NOMO-1 treated with DMSO at 0.1 percent for 48 hours (cell line): ENCODE measurements around the gene TMEM121B.

Source experiments
- DNase-seq: peaks from one replicate; lab custom pipeline; 2025; ENCODE audit not compliant: unreplicated experiment; lab: John Stamatoyannopoulos, UW

The TMEM121B gene

DNA sequence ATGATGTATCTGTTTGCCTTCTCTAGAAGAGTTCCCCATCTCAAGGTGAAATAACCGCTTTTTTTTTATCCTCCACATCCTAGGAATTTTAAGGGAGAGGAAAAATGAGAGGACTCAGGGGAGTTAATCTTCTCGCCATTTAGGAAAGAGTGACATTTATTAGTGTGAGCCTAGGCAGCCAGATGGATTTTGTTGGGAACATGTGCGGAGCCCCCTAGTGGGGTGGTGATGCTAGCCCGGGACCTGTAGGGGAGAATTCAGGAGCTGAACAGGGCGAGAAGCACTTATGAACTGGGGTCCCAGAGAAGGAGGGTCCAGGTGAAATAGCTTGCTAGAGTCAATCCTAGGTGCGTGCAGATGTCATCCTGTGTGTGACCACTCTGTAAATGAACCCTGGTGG is 25.6 kb downstream of the TMEM121B start:
- DNase-seq: no peak

DNA sequence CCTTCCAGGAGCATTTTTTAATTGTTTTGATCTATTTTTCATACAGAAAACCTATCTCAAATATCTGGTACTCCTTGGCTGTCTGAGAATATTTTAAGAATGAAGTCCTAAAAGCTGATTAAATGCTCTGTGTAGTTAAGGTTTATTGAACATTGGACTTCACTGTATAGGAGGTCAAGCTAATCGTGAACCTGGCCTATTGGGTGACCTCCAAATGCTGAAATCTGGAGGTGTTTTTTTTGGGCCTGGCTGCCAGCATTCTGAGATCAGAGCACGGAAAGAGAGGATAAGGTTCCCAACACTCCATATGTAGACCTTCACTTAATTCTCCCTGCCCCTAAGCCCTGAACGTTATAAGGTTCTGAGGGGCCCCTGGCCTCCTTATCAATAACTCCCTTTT is 28.1 kb downstream of the TMEM121B start:
- DNase-seq: no peak

GRCh38 chr22:17091851-17092250 is 29.3 kb downstream of the TMEM121B start:
- no peak for DNase-seq

GRCh38 chr22:17090550-17090949 is 30.6 kb downstream of the TMEM121B start:
- no peak for DNase-seq

DNA sequence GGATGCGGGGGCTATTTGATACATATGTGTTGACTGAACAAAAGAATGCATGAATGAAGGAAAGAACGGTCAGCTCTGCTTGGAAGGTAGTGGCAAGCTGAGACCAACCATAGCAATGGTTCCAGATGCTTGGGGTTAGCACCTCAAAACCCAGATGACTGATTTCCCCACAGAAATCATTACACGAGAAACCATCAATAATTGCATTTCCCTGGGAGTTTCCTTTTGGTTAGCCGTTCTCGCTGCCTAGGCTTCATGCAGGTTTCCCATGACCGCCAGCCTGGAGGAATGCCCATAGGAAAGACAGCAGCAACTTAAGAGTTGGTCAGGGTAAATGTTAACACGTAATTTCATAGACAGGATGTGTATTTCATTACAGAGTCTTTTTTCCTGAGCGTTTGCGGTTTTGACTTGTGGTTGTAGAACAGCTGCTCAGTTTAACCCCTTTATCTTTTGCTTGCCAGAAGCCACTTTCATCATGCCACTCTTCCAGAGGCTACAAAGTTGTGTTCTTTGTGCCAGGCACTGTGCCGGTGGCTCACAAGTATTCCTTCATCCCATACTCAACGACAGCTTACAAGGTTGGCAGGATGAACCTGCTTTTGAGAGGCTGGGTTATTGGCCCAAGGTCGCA is 33.5 kb downstream of the TMEM121B start:
- DNase-seq: peak; percentile 82

- no peak for DNase-seq
These were observed 34.2 kb downstream of the TMEM121B start for GRCh38 chr22:17086788-17087497.

DNA sequence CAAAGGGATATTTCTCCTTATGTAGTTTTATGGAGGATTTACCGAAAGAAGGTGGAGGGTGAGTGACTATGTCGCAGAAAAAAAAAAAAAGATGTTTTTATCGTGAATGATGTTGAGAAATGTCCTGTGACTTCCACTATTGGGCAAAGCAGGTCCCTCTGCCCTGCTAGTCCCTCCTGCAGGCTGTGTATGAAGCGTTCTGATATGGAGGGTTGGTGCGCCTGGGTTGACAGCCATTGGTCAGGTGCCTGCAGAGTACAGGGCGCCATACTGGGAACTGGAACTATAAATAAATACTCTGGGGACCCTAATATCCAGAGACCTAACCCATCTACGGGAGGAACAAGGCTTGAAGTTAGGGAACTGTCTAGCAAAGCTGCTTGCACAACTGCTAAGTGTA is 34.9 kb downstream of the TMEM121B start:
- DNase-seq: peak; percentile 61

DNA sequence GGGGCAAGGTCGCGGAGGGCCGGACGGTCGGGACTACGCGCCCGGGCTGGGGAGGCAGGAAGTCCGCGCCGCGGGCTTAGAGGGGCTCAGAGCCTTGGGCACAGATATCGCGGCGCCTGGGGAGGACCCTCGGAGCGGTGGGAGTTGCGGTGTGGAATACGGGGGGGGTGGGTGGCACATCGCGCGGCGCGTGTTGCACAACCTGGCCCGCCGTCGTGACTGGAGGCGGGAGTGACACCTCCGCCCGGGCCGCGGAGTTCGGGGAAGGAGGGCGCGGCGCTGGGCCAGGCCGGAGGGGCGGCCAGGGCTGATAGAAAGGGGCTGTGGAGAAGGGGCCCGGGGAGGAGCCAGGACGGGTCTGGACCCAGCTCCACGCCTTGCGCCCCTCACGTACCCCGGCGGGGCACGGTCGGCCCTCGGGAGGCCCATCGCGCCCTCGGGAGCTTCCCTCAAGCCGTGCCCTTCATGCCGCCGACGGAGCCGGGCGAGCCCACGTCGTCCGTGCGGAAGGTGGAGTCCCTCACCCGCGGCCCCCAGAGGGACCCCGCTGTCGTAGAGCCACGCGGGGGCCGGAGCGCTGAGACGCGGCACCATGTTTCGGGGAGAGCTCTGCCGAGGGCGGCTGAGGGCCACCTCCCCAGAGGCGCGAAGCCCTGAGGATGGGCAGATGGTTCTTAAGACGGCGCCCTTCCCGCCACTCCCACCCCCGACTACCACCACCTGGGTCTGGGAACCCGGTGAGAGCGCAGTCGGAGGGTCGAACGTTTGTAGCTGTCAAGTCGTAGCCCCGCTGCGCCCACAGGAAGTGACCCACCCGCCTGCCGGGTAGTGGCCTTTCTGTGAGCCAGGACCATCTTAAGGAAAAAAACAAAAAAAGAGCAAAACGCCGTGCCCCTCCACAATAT is 35.6 kb downstream of the TMEM121B start:
- no peak for DNase-seq

GRCh38 chr22:17084554-17085276 is 36.4 kb downstream of the TMEM121B start, which contains the start of gene IL17RA:
Gene IL17RA, plus strand, starts transcription at chr22:17085000. Its CDS starts 92 bp downstream, at chr22:17085092.
- DNase-seq: peak; percentile 92

DNA sequence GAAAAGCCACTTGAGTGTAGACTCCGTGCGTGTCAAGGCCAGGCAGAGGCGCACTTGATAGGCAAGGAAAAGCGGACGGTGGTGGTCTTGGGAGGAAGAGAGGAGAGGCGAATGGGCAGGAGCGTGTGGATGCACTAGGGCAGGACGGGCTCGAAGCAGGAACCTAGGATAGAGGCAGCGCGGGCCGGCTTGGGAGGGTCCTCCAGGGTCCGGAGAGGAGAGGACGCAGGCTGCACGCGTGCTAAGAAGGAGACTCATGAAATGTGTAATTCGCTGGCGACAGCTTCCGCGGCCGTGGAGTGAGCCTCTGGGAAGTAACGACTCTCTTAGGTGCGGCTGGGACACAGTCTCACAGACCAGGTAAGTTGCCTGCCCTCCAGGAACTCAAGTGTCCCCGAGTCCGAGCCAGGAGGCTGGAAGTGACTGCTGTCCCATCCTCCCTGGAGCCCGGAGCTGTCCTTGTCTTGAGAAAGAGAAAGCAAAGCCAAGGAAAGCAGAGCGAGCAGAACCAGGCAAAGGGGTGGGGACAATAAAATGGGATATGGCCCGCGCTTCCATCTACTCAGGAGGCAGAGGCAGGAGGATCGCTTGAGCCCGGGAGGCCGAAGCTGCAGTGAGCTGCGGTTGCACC is 37.2 kb downstream of the TMEM121B start:
- DNase-seq: no peak

DNA sequence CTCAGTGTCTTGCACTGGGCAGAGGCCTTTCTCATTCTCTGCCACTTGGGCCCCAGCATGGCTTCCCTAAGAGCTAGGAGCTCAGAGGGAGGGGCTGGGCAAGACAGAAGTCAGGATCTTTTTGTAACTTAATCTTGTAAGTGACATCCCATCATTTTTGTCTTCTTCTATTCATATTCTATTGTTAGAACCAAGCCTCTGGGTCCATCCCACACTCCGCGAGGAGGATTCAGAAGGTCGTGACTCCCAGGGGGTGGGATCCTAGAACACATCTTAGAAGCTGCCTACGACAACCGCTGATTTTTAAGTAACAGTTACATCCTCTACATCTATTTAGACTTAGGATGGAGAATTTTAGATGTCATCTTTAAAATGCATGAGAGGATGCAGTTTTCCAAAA is 37.9 kb downstream of the TMEM121B start:
- DNase-seq: no peak

- DNase-seq: no peak
These were observed 41.6 kb downstream of the TMEM121B start for GRCh38 chr22:17079572-17079971.

- DNase-seq: no peak
These were observed 43.9 kb downstream of the TMEM121B start for GRCh38 chr22:17077255-17077654.

DNA sequence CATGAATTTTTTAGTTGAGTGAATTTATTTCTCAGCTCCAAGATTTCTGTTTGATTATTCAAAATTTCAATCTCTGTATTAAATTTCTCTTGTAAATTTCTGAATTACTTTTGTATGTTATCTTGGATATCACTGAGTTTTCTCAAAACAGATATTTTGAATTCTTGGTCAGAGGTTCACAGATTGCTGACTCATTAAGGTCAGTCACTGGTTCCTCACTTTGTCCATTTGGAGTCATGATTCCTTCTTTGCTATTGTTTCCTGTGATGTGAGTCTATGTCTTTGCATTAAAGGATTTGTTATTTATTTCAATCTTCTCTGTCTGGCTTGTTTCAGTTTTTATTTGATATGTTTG is 46.5 kb downstream of the TMEM121B start:
- DNase-seq: no peak

GRCh38 chr22:17072877-17073276 is 48.3 kb downstream of the TMEM121B start:
- no peak for DNase-seq
